D341Med (cell line): ENCODE results near the gene ZNF839.
"Not testable (repeated sequence)": the region's sequence is repeated elsewhere in the genome, so short reads cannot be mapped to it uniquely, and the experiment has no call there.

ENCODE experiments used
- DNase-seq: peaks from one replicate; pipeline ENCODE4 v3.0.0; 2012; ENCODE audit warnings: low spot score

Gene ZNF839

GRCh38 chr14:102342238-102342637, 22.7 kb downstream of the ZNF839 start:
- DNase-seq: no peak

GRCh38 chr14:102344084-102344483, 24.5 kb downstream of the ZNF839 start:
- no peak for DNase-seq

GRCh38 chr14:102344485-102344884, 24.9 kb downstream of the ZNF839 start:
- no peak for DNase-seq

GRCh38 chr14:102345232-102345631, 25.7 kb downstream of the ZNF839 start:
- no peak for DNase-seq

- DNase-seq: no peak
Observed at GRCh38 chr14:102346645-102347044, 27.1 kb downstream of the ZNF839 start.

GRCh38 chr14:102348376-102348775, 28.8 kb downstream of the ZNF839 start:
- no peak for DNase-seq

- no peak for DNase-seq
Observed at GRCh38 chr14:102351023-102351422, 31.5 kb downstream of the ZNF839 start.

- DNase-seq: not testable (repeated sequence)
Observed at GRCh38 chr14:102351593-102351992, 32.0 kb downstream of the ZNF839 start.

GRCh38 chr14:102352213-102352612, 32.7 kb downstream of the ZNF839 start:
- no peak for DNase-seq

GRCh38 chr14:102353126-102353619, 33.6 kb downstream of the ZNF839 start:
- no peak for DNase-seq

GRCh38 chr14:102356280-102356679, 36.7 kb downstream of the ZNF839 start:
- DNase-seq: no peak

- no peak for DNase-seq
Observed at GRCh38 chr14:102359341-102359740, 39.8 kb downstream of the ZNF839 start.

- DNase-seq: no peak
Observed at GRCh38 chr14:102360388-102360787, 40.8 kb downstream of the ZNF839 start.

- DNase-seq: no peak
Observed at GRCh38 chr14:102362084-102362483, 42.5 kb downstream of the ZNF839 start.

- DNase-seq: peak; percentile 99
Observed at GRCh38 chr14:102362545-102363181, 43.1 kb downstream of the ZNF839 start, which contains the start of the genes CINP and TECPR2. CINP (minus strand) TSS chr14:102362890; CDS start chr14:102362851, 39 bp downstream. TECPR2 (plus strand) TSS chr14:102362941; CDS start chr14:102376722, 13,781 bp downstream.

GRCh38 chr14:102363182-102363943, 43.8 kb downstream of the ZNF839 start:
- DNase-seq: no peak

- DNase-seq: no peak
Observed at GRCh38 chr14:102370305-102370809, 50.8 kb downstream of the ZNF839 start.

- DNase-seq: no peak
Observed at GRCh38 chr14:102371361-102371760, 51.8 kb downstream of the ZNF839 start.

- no peak for DNase-seq
Observed at GRCh38 chr14:102373110-102373509, 53.6 kb downstream of the ZNF839 start.

GRCh38 chr14:102374264-102374663, 54.7 kb downstream of the ZNF839 start:
- no peak for DNase-seq

GRCh38 chr14:102375119-102375518, 55.6 kb downstream of the ZNF839 start:
- DNase-seq: no peak

- no peak for DNase-seq
Observed at GRCh38 chr14:102377696-102378095, 58.1 kb downstream of the ZNF839 start.

GRCh38 chr14:102378830-102379229, 59.3 kb downstream of the ZNF839 start:
- DNase-seq: no peak
